ENCODE data around the gene DOCK4.
"Not testable (repeated sequence)": the region's sequence is repeated elsewhere in the genome, so short reads cannot be mapped to it uniquely, and the experiment has no call there.

DOCK4 gene, protein sequence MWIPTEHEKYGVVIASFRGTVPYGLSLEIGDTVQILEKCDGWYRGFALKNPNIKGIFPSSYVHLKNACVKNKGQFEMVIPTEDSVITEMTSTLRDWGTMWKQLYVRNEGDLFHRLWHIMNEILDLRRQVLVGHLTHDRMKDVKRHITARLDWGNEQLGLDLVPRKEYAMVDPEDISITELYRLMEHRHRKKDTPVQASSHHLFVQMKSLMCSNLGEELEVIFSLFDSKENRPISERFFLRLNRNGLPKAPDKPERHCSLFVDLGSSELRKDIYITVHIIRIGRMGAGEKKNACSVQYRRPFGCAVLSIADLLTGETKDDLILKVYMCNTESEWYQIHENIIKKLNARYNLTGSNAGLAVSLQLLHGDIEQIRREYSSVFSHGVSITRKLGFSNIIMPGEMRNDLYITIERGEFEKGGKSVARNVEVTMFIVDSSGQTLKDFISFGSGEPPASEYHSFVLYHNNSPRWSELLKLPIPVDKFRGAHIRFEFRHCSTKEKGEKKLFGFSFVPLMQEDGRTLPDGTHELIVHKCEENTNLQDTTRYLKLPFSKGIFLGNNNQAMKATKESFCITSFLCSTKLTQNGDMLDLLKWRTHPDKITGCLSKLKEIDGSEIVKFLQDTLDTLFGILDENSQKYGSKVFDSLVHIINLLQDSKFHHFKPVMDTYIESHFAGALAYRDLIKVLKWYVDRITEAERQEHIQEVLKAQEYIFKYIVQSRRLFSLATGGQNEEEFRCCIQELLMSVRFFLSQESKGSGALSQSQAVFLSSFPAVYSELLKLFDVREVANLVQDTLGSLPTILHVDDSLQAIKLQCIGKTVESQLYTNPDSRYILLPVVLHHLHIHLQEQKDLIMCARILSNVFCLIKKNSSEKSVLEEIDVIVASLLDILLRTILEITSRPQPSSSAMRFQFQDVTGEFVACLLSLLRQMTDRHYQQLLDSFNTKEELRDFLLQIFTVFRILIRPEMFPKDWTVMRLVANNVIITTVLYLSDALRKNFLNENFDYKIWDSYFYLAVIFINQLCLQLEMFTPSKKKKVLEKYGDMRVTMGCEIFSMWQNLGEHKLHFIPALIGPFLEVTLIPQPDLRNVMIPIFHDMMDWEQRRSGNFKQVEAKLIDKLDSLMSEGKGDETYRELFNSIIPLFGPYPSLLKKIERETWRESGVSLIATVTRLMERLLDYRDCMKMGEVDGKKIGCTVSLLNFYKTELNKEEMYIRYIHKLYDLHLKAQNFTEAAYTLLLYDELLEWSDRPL (N-terminal part only)
- total RNA-seq: 0.15 to 1.2 (median 0.81) reads per million in 4 donors

DNA sequence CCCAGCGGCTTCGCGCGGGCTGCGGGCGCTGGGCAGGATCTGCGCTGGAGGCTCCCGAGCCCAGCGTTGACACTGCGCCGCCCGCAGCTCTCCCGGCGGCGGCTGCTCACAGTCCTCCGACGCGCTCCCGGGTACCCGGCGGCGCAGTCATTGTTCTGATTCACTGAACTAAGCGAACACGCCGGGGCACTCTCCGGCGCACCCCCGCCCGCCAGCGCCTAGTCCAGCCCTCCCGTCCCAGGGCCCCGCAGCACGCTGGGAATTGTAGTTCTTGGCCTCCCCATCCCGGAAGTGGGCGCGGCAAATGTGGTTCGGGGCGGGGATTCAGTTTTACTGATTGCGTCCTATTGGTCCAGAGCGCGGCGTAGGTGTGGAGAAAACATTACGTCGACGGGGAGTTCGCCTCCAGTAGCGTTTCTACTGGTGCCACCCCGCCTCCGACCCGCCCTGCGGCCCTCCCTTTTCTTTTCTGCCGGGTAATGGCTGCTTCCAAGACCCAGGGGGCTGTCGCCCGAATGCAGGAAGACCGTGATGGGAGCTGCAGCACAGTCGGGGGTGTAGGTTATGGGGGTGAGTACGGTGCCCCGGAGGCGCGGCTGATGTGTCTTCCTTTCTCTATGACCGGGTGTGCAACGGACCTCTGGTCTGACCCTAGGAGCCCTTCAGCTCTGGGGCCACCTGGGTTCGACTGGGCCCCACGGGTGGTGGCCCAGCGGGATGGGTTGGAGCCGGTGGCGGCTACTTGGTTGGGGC, at the start of gene DOCK4, which contains the start of gene ZNF277:
TSS of gene DOCK4 (minus strand) at position 162 of the 753 bp plus-strand sequence. CDS start 261 bp downstream, outside the sequence.
TSS of gene ZNF277 (plus strand) at position 458 of the 753 bp plus-strand sequence. CDS start at position 480, 22 bp downstream.
- DNase-seq: peak; percentile 96 to 100 (median 98)

DNA sequence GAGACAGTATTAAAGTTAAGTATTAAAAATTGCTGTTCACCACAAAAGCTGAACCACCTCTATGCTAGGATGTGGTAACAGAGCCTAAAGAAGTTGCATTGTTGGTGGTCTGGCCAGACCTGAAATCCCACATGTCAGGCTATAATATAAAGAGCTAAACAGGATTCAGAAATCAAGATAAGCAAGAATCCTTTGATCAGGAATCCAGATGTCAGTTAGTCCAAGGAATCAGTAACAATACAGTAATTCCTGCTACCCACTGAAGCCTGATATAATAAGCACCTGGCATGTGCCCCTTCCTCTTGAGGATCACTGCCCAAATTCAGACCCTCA, 49.2 kb upstream of the DOCK4 start:
- no peak for DNase-seq

DNA sequence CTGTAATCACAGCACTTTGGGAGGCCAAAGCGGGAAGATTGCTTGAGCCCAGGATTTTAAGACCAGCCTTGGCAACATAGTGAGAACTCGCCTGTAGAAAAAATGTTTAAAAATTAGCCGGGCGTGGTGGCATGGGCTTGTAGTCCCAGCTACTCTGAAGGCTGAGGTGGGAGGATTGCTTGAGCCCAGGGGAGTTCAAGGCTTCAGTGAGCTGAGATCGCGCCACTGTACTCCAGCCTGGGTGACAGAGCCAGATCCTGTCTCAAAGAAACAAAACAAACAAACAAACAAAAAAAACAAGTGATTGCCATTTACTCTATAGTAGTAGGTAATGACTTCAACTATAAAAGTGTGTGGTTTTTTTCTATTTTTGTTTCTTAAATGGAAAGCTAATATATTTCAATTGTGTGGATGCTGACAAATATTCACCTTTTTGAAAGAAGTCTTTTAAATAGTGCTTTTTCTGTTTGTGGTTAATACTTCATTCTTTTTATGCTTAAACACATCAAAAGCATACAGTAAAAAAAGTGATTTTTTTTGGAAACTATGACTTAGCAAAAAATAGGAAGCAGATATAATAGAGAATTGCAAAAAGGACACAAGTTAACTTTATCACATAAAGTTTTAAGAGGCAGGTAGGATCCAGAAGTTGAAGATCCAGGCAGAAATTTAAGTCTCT, 48.6 kb upstream of the DOCK4 start:
- DNase-seq: no peak

DNA sequence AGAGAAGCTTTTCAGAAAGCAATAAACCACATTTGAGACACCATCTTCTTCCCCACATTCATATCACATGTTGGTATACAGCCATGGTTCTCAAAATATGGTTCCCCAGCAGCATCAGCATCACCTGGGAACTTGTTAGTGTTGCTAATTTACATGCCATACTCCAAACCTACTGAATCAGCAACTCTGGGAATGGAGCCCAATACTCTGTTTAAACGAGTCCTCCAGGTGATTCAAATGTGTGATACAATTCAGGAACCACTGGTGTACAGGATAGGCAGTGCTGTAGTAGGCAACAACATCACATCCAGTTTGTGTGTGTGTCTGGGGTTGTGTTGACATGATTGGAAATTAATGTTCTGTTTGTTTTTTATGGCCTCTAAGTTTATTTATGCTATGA, 48.0 kb upstream of the DOCK4 start:
- DNase-seq: no peak

DNA sequence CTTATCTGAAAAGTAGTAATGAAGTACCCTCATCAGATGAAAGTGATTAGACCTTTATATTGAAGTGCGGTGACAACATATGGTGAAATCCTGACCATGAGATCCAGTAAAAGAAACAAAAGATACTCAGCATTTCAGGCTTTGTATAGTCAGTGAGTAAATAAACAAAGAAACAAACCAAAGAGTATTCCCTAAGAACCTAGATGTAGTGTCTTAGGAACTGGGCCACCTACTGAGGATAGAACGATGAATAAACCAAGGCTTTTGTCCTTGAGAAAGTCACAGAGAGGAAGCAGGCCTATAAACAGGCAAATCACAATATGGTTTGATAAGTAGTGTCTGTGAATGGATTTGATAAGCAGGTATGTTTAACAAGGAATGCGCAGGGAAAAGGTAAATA, 46.5 kb upstream of the DOCK4 start:
- no peak for DNase-seq

DNA sequence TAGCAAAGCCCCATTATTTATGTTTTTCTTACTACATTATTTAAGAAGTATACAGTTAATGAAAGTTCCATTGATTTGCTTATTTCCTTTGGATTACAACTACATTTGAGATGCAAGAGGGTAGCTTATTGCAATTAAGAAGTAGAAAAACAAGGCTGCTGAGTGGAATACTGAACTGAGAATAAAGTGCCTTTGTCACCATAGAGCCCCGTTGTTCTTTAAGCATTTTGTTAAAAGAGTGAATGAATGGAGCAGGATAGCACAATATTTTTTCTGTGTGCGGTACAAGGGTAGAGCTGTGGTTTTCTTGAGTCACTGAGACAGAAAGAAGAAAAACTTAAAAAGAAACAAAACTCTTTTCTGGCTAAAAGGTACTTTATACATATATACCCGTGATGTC, 45.9 kb upstream of the DOCK4 start:
- DNase-seq: no peak

DNA sequence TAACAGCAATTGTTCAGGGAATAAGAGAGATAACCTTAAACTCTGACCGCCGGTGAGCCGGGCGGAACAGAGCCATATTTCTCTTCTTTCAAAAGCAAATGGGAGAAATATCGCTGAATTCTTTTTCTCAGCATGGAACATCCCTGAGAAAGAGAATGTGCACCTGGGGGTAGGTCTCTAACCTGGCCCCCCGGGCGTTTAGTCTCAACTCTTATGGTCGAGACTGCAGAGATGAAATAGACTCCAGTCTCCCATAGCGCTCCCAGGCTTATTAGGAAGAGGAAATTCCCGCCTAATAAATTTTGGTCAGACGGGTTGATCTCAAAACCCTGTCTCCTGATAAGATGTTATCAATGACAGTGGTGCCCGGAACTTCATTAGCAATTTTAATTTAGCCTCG, 43.8 kb upstream of the DOCK4 start:
- not testable (repeated sequence) for DNase-seq

DNA sequence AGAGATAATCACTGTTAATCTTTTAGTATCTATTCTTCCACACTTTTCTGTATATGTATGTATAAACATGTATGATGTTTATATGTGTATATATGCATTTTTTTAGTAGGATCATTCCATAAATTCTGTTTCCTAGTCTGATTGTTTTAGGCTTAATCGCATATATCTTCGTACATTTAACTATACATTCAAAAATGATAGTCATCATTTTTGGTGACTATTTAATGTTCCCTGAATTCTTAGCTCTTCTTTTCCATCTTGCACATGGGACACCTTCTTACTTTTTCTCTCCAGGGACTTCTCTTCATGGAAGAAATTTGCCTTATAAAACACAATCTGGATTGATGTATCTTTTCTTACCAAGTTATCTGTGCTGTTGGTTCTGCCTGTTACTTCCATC, 42.4 kb upstream of the DOCK4 start:
- no peak for DNase-seq

DNA sequence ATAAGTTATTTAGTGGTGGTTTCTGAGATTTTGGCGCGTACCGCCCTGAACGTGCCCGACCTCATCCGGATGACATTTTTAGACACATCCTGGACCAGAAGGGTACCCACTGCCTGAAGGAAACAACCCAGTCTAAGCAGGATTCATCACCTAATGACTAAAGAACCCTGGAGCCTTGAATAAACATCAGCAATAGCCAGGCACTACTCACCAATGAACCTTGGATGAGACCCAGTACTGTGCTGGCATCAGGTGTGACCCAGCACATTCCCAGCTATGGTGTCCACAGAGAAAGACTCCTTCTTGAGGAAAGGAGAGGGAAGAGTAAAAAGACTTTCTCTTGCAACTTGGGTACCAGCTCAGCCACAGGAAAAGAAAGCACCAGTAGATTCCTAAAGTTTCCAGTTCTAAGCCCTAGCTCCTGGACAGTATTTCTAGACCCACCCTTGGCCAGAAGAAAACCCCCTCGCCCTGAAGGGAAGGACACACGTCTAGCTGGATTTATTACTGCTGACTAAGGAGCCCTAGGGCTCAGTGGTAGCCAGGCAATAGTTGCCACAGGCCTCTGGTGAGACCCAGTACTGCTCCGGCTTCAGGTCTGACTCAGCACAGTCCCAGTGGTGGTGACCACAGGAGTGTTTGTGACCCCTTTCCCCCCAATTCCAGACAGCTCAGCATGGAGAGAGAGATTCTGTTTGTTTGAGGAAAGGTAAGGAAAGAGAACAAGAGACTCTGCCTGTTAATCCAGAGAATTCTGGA, 32.8 kb upstream of the DOCK4 start:
- DNase-seq: no peak

DNA sequence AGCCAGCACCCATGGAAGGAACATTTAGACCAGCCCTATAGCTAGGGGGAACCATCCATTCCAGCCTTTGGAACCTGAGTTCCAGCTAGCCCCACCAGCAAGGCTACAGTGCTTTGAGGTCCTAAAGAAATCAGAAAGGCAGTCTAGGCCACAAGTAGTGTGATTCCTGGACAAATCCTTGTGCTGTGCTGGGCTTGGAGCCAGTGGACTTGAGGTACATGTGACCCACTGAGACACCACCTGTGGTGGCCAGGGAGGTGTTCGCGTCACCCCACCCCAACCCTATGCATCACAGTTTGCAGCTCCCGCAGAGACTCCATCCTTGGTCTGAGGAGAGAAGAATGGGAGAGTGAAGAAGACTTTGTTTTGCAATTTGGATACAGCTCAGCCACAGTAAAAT, 32.1 kb upstream of the DOCK4 start:
- DNase-seq: no peak

DNA sequence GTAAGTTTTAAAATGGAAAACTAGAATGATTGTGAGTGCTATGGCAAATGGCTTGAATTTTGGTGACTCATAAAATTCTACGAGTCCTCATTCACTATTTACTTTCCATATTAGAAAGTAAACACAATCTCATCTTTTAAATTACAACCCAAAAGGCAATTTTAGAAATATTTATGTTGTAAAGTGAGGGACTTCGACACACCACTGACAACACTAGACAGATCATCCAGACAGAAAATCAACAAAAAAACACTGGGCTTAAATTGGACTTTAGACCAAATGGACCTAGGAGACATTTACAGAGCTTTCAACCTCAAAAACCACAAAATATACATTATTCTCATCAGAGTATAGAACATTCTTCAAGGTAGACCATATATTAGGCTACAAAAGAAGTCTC, 30.4 kb upstream of the DOCK4 start:
- no peak for DNase-seq

DNA sequence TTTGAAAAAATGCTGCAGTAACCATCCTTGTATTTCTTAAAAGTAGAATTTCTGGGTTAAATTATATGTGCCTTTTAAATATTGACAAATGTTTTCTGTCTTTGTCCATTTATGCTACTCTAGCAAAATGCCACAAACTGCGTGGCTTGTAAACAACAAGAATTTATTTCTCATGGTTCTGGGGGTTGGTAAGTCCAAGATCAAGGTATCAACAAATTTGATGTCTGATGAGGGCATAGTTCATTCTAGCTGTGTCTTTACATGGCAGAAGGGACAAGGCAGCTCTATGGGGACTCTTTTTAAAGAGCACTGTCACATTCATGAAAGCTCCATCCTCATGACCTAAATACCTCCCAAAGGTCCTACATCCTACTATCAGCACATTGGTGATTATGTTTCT, 27.9 kb upstream of the DOCK4 start:
- no peak for DNase-seq

DNA sequence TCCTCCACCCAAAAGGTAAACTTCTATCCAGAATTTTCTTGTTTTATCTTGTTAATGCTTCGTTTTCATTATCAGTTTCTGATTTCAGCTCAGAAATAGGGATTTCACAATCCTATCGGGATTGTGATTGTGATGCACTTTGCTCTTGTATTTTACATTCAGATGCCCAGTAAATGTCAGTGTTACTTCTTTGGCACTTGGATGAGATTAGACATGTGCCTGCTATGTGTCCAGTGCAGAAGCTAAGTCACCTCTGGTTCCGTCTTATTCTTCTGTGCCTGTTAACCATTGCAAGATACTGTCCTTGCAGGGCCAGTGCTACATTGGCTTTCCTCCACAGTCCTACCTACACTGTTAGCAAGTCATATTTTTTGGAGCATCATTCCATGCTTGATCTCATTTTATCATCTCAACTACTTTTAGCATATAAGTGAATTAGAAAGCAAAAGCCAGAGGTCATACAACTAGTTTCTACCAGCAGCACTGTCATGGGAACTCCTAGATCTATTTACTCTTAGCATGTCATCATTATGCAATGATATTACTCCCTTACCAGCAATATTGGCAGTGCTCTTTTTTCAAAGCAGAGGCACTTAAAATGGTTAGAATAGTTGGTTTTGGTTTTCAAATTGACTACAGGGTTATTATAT, 27.0 kb upstream of the DOCK4 start:
- DNase-seq: no peak

DNA sequence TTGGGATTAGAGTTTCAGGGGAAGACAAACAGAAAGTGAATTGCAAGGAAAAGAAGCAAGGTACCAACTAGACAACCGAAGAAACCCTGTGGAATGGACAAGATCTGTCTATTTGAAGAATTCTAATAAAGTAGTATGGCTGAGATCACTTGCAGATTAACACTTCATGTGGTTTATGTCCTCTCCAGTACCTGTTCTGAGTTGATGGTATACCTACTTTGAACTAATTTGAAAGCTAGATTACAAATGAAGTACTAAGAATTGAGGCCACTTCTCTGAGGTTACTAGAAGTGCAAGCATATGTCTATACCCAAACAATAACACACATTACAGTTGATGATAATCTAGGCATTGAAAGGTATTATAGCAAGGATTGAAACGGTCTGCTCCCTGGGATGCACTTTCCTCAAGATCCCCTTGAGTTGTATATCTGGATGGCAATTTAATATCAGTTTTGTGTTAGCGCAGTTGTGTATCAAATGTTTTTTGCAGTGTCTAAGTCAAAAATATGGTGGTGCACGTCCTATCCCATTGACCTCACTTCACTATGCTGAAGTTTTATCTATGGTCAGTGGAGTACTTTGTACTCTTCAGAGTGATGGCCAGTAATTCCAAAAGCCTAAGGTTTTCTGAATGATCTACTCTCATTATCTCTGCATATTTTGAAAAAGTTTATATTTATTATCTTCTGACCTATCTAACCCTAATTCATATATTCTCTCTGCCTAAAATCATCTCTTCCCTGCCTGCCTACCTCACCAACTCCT, 26.2 kb upstream of the DOCK4 start:
- DNase-seq: no peak

DNA sequence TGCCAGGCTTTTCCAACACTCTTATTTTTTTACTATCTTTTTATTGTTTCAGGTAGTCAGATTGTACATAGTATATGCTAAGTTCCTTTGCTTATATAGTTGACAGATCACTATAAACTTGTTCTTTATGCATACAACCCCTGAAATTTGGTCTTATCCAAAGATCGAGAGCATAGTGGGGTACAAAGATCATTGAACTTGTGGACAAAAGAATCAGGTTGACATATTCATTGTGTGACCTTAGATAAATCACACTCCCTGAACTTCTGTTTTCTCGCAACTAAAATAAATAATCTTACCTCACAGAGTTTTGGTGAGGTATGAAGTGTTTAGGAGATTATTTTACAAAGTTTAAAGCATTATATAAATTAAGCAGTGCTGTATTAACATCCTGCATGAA, 22.4 kb upstream of the DOCK4 start:
- no peak for DNase-seq

DNA sequence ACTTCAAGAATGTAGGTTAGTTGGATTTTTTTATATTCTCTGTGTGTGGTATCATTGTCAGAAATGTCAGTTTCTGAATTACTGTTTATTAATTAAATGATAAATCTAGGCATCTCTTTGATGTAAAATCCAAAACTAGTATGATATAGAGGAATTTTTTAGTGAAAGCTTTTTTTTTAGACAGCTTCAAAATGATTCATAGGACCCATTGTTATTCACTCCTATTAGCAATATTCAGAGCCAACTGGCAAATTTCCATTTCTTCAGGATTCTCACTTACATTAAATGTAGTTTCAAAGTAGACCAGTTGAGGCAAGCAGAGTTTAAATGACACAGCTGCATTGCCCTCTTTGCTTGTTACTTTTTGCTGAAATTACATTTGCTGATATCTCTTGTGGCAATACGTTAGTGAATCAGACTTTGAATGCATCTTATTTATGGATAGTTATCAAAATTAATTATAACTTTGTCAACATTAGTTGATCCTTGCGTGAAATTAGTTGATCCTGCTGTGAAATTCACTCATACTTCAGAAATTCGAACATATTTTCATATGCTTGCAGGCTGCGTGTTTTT, 20.6 kb upstream of the DOCK4 start:
- no peak for DNase-seq

DNA sequence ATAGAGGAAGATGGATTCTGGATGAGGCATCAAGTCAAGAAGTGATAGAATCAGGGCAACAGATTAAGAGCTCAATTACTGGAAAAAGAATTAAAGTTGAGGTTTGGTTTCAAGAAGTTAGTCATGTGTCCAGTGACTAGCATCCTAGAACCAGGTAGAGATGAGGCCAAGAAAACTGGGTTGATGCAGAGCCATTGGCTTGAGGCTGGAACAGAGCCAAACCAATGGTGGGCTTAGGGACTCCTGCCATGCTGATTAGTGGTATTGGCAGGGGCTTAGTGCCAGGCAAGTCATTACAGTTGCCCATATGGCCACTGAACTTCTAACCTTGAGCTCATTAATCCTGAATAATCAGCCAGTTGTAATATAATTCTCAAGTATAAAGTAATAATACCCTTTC, 18.8 kb upstream of the DOCK4 start:
- DNase-seq: no peak

DNA sequence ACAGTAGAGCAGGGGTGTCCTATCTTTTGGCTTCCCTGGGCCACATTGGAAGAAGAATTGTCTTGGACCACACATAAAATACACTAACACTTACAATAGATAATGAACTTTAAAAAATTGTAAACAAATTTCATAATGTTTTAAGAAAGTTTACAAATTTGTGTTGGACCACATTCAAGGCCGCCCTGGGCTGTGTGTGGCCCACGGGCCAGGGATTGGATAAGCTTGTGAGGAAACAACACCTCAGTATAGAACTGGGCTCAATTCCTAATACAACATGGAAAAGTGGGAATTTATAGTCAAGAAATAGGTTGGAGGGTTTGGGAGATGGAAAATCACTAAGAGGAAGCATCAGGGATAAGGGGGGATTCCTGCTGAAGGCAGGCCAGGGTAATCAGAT, 18.0 kb upstream of the DOCK4 start:
- no peak for DNase-seq

DNA sequence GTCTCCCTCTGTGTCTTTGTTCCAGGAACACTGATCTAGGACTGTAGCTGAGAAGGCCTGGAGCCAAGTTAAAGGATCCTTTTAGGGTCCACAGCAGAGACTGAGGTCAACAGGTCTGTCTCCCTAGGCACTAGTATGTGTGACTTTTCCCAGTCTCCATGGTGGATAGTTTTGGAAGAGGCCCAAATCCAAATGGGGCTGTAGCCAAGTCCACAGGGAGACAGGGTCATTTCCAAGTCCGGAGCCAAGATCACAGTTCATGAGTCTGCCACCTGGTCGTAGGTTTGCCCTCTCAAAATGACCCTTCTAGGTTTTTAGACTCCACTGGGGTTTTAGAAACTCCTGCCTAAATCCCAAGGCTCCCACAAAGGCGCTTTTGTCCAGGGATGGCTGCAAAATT, 17.1 kb upstream of the DOCK4 start:
- DNase-seq: no peak

All from T-helper 1 cell (primary cell).